ENCODE measurements around the gene ALKBH3.

The ALKBH3 gene

DNA sequence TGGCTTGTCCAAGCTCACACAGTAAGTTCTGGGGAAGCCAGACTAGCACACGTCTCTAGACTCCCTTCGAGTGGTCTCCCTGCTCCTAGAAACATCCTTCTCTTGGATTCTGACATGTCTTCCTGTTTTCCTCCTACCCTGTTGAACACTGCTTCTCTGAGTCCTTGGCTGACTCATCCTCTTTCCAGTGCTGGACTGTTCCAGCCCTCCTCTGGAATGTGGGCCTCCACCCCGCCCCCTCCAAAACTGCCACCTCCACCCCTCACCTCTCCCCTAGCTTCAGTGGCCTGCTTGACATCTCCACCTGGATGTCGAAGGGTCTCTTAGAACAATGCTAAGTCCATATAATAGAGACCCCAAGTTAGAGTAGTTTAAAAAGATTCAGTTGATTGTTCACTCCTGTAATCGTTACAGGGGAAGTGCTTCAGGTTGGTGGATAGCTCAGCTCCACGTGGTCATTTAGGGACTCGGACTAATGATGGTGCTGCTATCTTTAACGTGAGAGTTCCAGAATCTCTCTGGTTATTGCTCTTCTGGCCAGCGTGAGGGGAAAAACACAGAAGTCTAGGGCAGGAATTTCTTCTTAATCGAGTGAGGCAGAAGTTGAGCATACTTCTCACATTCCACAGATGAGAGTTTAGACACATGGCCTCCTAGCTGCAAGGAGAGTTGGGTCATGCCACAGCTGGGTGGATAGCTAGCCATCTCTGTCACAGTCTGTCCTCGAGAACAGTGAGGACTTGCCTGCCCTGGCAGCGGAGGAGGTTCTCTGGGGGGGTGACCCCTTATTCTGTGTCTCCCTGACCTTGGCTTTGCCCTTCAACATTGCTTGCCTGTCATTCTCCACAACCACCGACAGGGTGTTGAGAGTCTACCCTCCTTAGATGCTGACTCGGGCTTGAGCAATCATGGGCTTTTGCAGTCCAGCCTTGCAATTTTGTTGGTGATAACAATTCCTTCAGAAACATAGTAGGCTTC lies 57.1 kb downstream of the ALKBH3 start:
- peak; percentile 31 for DNase-seq (ENCODE audit: low spot score)
- FAIRE-seq = no peak

GRCh38 chr11:43941257-43941994 lies 60.8 kb downstream of the ALKBH3 start:
- no peak for FAIRE-seq
- DNase-seq (ENCODE audit: low spot score) = no peak

DNA sequence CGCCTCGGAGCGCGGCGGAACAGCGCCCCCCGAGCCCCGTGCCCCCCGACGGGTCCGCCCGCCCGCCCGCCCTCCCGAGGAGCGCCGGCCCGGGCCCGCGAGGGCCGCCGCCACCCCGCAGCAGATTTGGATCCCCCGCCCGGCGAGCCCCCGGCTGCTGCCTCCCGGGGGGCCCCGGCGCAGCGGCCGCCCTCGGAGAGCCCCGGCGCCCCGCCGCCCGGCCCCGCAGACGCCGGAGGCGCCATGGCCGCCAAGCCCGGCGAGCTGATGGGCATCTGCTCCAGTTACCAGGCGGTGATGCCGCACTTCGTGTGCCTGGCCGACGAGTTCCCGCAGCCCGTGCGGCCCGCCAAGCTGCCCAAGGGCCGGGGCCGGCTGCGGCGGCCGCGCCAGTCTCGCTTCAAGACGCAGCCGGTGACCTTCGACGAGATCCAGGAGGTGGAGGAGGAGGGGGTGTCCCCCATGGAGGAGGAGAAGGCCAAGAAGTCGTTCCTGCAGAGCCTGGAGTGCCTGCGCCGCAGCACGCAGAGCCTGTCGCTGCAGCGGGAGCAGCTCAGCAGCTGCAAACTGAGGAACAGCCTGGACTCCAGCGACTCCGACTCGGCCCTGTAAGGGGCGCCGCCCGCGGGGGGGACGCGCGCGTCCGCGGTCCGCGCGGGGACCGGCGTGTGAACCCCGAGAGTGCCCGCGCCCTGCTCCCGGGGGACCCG lies 62.2 kb downstream of the ALKBH3 start:
- DNase-seq (ENCODE audit: low spot score) = no peak
- FAIRE-seq = no peak

GRCh38 chr11:43943372-43943930 lies 62.8 kb downstream of the ALKBH3 start:
- no peak for FAIRE-seq
- no peak for DNase-seq (ENCODE audit: low spot score)

GRCh38 chr11:43943931-43944751 lies 63.5 kb downstream of the ALKBH3 start:
- no peak for FAIRE-seq
- peak; percentile 22 for DNase-seq (ENCODE audit: low spot score)

DNA sequence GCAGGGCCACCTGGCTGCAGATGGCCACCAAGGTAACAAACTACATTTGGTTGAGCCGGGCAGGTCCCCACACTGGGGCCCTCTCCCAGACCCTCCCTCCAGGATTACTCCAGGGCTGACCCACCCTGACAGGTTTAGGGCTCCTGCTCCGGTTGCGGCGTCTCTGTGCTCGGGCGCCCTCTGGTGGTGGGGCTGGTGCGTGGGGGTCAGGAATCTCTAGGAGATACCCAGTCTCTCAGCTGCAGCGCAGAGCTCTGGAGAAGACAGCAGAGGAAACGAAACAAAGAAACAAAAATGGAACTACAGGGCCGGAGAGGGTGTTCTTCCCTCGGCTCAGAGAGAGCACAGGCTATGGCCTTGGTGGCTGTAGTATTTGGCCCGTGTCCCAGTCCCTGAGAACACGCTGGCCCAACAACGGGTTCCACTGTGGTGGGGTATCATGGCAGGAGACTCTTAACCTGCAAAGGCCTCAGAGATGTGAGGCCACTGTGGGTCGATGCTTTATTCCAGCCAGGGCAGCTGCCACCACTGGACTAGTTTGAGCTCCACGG lies 64.2 kb downstream of the ALKBH3 start:
- no peak for FAIRE-seq
- no peak for DNase-seq (ENCODE audit: low spot score)

DNA sequence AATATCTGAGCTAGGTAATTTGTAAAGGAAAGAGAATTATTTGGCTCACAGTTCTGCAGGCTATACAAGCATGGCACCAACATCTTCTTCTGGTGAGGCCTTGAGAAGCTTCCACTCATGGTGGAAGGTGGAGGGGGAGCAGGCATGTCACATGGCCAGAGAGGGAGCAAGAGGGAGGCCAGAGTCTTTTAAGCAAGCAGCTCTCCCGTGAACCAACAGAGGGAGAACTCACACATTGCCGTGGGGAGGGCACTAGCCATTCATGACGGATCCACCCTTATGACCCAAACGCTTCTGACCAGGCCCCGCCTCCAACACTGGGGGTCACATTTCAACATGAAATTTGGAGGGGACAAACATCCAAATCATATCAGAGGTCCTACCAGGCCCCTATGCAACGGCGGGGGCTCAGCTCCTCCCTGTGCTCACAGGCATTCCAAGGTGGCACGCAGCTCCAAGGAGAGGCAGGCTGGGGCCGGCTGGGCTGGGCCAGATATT lies 66.4 kb downstream of the ALKBH3 start:
- no peak for DNase-seq (ENCODE audit: low spot score)
- no peak for FAIRE-seq

- DNase-seq (ENCODE audit: low spot score) (no peak), FAIRE-seq (no peak)
These were observed 67.2 kb downstream of the ALKBH3 start for GRCh38 chr11:43947815-43948214.

DNA sequence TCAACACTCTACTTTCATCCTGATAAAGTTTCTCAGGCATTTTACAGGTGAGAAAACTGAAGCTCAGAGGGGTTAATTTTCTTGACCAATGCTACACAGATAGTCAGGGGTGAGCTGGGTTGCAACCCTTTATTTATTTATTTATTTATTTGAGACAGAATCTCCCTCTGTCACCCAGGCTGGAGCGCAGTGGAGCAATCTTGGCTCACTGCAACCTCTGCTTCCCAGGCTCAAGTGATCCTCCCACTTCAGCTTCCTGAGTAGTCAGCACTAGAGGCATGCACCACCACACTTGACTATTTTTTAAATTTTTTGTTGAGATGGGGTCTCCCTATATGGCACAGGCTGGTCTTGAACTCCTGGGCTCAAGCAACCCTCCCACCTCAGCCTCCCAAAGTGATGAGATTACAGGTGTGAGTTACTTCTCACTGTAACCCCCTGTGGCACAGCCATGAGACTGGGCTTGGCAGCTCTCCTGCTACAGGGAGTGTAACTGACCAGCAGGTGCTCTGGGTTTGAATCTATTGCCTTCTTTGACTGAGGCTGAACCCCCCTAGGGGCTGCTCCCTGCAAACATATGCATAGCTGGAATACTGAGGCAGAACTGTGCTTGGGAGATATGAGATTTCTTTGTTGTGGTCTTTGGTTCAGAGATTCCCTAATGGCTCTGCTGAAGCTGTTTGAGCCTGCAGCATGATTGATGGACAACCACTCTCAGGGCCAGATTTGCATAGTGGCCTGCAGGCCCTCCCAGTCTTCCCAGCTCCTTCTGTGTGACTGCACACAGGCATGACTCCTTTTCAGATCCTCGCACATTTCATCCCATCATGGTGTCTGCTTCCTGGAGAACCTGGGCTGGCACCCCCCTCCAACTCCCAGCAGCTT lies 68.0 kb downstream of the ALKBH3 start:
- DNase-seq (ENCODE audit: low spot score) (no peak), FAIRE-seq (no peak)

GRCh38 chr11:43950311-43950855 lies 69.8 kb downstream of the ALKBH3 start:
- no peak for FAIRE-seq
- no peak for DNase-seq (ENCODE audit: low spot score)

- FAIRE-seq (no peak), DNase-seq (ENCODE audit: low spot score) (no peak)
These were observed 70.6 kb downstream of the ALKBH3 start for GRCh38 chr11:43951231-43951630.

DNA sequence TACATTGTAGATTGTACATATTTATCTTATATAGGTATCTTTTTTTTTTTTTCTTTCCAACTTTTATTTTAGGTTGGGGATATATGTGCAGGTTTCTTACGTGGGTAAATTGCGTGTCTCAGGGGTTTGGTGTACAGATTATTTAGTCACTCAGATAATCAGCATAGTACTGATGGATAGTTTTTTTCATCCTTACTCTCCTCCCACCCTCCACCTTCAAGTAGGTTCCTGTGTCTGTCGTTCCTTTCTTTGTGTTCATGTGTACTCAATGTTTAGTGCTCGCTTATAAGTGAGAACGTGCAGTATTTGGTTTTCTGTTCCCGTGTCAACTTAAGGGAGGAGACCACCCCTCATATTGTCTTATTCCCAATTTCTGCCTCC lies 71.4 kb downstream of the ALKBH3 start:
- DNase-seq (ENCODE audit: low spot score) (no peak), FAIRE-seq (no peak)

DNA sequence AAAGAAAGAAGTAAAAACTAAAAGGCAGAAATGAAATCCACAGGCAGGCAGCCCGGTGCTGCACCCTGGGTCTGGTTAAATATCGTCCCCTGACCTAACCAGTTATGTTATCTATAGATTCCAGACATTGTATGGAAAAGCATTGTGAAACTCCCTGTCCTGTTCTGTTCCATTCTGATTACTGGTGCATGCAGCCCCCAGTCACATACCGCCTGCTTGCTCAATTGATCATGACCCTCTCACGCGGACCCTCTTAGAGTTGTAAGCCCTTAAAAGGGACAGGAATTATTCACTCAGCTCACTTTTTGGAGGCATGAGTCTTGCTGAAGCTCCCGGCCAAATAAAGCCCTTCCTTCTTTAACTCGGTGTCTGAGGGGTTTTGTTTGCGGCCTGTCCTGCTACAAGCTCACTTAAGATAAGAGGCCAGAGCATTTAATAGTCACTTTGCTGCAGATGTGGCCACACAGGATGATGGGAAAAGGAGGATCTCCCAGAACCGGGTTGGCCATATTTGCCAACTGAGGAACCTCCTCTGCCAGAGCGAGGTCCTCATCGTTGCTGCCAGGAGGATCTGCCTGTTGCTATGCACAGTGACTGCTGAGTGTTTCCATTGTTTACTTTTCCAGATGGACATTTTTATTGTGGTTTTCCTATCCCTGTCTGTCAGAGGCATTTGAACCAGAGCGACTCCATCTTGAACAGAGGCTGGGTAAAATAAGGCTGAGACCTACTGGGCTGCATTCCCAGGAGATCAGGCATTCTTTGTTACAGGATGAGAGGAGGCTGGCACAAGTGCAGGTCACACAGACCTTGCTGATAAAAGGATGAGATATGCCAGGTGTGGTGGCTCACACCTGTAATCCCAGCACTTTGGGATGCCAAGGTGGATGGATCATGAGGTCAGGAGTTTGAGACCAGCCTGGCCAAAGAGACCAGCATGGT lies 72.0 kb downstream of the ALKBH3 start:
- no peak for FAIRE-seq
- DNase-seq (ENCODE audit: low spot score) = no peak

DNA sequence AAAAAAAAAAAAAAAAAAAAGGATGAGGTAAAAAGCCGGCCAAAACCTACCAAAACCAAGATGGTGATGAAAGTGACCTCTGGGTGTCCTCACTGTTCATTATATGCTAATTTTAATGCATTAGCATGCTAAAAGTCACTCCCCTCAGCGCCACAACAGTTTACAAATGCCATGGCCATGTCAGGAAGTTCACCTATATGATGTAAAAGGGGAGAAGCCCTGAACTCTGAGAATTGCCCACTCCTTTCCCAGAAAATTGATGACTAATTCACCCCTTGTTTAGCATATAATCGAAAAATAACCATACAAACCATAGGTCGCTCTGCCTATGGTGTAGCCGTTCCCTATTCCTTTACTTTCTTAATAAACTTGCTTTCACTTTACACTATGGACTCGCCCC lies 72.9 kb downstream of the ALKBH3 start:
- no peak for DNase-seq (ENCODE audit: low spot score)
- no peak for FAIRE-seq

GRCh38 chr11:43954241-43954640 lies 73.6 kb downstream of the ALKBH3 start:
- FAIRE-seq (no peak), DNase-seq (ENCODE audit: low spot score) (no peak)

DNA sequence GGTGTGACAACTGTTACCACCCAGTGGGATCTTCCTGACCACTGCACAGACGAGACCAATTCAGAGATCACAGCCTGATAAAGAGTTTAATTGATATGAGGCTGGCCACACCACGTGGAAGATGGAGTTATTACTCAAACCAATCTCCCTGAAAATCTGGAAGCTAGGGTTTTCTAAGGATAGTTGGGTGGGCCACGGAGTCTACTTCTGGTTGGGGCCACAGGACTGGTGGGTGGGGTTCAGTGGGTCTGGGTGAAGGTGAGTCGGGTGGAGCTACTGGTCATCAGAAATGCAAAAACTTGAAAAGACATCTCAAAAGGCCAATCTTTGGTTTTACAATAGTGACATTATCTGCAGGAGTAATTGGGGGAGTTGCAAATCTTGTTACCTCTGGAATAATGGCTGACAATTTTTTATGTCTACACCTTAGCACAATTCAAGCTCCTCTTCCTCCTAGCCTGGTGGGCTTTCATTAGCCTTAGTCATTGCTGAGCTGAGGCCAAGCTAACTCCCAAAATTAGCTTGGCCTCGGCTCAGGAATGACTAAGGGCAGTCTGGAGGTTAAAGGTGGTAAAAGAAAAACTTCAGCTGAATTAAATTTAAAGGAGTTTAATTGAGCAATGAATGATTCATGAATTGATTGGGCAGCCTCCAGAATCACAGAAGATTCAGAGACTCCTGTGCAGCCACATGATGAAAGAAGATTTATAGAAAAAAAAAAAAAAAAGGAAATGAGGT lies 74.9 kb downstream of the ALKBH3 start:
- DNase-seq (ENCODE audit: low spot score) (no peak), FAIRE-seq (no peak)

GRCh38 chr11:43957571-43957970 lies 76.9 kb downstream of the ALKBH3 start:
- FAIRE-seq (no peak), DNase-seq (ENCODE audit: low spot score) (no peak)
